ENCODE measurements around the gene HSPH1. TPM values are rescaled to one million over a fixed set of nuclear protein-coding genes. Genes with fewer than 3 reads are reported as not detected.

The HSPH1 gene
- total and polyA plus RNA-seq, 10 of the 15 experiments (the other 5 are each of a cell fraction or from before 2014, with no cell fraction given): 40.2 to 159 (median 92.6) TPM

DNA sequence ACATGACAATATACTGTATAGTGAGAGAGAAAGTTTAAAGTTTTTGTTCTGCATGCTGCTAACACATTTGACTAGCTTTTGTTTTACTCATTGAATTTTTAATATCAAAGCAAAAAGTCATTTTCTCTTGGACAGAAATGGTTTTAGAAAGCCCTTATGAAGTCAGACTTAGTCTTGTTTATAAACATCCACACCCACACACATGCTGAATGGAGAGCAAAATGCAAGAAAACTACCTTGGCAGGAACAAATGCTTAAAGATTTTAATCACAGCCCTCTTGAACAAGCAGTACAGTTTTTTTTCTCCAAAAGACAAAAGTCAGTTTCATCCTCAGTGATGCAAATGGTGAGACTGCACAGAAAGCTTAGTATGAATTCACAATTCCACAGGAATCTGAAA, 25.0 kb downstream of the HSPH1 start:
- no peaks in the 10 kb centered on the region for H3K27me3 ChIP-seq (replicated peaks in 1 of 2; ENCODE audit: control insufficient read depth in 2 of 2, insufficient read depth in 2 of 2, low read length in 1 of 2)
- no peak for DNase-seq (ENCODE audit: low read depth, low spot score)
- no peak for FAIRE-seq
- no peak overlapping the region for H3K4me2 ChIP-seq (ENCODE audit: control insufficient read depth, insufficient read depth)
- no peak for ATAC-seq
- H3K27ac ChIP-seq (ENCODE audit: control insufficient read depth, insufficient read depth): no peak overlapping the region
- RAD21 ChIA-PET (ENCODE audit: unreplicated experiment): no interaction called here
- POLR2A ChIA-PET: no interaction called here
- no peaks in the 10 kb centered on the region for H3K79me2 ChIP-seq (ENCODE audit: control insufficient read depth, insufficient read depth, low read length)
- intact Hi-C loops (cut with micrococcal nuclease; ENCODE audit: unreplicated experiment) (loop anchor here (2.0 kb wide), 1 partner anchor 14 kb away; no protein-coding TSS in a partner anchor), in situ Hi-C loops (cut with MboI) (no loop called here)
- peaks cover 3 to 19% of the 10 kb centered on the region in 2 experiments for H3K36me3 ChIP-seq (ENCODE audit: control insufficient read depth in 2 of 2, insufficient read depth in 2 of 2, low read length in 1 of 2)
- CTCF ChIA-PET: interaction anchor here (0.7 to 1.4 kb wide), 3 partner anchors 14 to 92 kb away, joined by 3 read pairs; no protein-coding TSS in a partner anchor
- no peaks in the 10 kb centered on the region for H4K20me1 ChIP-seq (ENCODE audit: control insufficient read depth, insufficient read depth)
- TSS peak; percentile 70 for BruUV-seq (replicated peaks)
- no peaks in the 10 kb centered on the region for H3K4me1 ChIP-seq (ENCODE audit: control insufficient read depth, insufficient read depth, low read length)
- H3K4me3 ChIP-seq: no peak overlapping the region
- H2AFZ ChIP-seq (ENCODE audit: control insufficient read depth, low read depth, low read length): no peak overlapping the region
- SMC1A ChIA-PET (ENCODE audit: uncharacterized antibody, unreplicated experiment): interaction anchor here (1.4 to 2.5 kb wide), 3 partner anchors 13 to 64 kb away, joined by 3 to 8 read pairs (median 4); no protein-coding TSS in a partner anchor
- H3K9ac ChIP-seq (ENCODE audit: control insufficient read depth, insufficient read depth, low read length): no peak overlapping the region
- no peaks in the 10 kb centered on the region for H3K9me3 ChIP-seq (replicated peaks; ENCODE audit: control insufficient read depth, insufficient read depth, low read length)
- no peak for TF ChIP-seq ZNF274 (IDR thresholded peaks at IDR 0.05; ENCODE audit: insufficient read depth, insufficient read length)
- no peak for TF ChIP-seq NFIC (IDR thresholded peaks at IDR 0.05; ENCODE audit: low read depth, low read length)
- TF ChIP-seq RELB (IDR thresholded peaks at IDR 0.05; ENCODE audit: low read depth): no peak
- TF ChIP-seq EED (IDR thresholded peaks at IDR 0.05; ENCODE audit: low read depth): no peak
- no peak for TF ChIP-seq IKZF2 (IDR thresholded peaks at IDR 0.05)
- TF ChIP-seq FOXK2 (IDR thresholded peaks at IDR 0.05): no peak
- TF ChIP-seq MAX (IDR thresholded peaks at IDR 0.05; ENCODE audit: low read depth, low read length): no peak
- TF ChIP-seq E4F1 (IDR thresholded peaks at IDR 0.05; ENCODE audit: borderline replicate concordance, partially characterized antibody): no peak
- no peak for TF ChIP-seq ZNF384 (IDR thresholded peaks at IDR 0.05; ENCODE audit: borderline replicate concordance, low read depth, low read length)
- no peak for TF ChIP-seq ZNF207 (IDR thresholded peaks at IDR 0.05; ENCODE audit: borderline replicate concordance)
- TF ChIP-seq JUNB (IDR thresholded peaks at IDR 0.05): no peak
- no peak for TF ChIP-seq TCF7 (IDR thresholded peaks at IDR 0.05; ENCODE audit: borderline replicate concordance)
- TF ChIP-seq, protein P1, sequence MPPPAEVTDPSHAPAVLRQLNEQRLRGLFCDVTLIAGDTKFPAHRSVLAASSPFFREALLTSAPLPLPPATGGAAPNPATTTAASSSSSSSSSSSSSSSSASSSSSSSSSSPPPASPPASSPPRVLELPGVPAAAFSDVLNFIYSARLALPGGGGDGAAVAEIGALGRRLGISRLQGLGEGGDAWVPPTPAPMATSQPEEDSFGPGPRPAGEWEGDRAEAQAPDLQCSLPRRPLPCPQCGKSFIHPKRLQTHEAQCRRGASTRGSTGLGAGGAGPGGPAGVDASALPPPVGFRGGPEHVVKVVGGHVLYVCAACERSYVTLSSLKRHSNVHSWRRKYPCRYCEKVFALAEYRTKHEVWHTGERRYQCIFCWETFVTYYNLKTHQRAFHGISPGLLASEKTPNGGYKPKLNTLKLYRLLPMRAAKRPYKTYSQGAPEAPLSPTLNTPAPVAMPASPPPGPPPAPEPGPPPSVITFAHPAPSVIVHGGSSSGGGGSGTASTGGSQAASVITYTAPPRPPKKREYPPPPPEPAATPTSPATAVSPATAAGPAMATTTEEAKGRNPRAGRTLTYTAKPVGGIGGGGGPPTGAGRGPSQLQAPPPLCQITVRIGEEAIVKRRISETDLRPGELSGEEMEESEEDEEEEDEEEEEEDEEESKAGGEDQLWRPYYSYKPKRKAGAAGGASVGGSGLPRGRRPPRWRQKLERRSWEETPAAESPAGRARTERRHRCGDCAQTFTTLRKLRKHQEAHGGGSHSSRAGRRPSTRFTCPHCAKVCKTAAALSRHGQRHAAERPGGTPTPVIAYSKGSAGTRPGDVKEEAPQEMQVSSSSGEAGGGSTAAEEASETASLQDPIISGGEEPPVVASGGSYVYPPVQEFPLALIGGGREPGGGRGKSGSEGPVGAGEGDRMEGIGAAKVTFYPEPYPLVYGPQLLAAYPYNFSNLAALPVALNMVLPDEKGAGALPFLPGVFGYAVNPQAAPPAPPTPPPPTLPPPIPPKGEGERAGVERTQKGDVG (CRISPR knock-in tag; IDR thresholded peaks at IDR 0.05): no peak
- TF ChIP-seq ATF7 (IDR thresholded peaks at IDR 0.05; ENCODE audit: low read depth): no peak
- no peak for TF ChIP-seq MYB (IDR thresholded peaks at IDR 0.05; ENCODE audit: borderline replicate concordance, low read depth, low read length)
- TF ChIP-seq, protein P2, sequence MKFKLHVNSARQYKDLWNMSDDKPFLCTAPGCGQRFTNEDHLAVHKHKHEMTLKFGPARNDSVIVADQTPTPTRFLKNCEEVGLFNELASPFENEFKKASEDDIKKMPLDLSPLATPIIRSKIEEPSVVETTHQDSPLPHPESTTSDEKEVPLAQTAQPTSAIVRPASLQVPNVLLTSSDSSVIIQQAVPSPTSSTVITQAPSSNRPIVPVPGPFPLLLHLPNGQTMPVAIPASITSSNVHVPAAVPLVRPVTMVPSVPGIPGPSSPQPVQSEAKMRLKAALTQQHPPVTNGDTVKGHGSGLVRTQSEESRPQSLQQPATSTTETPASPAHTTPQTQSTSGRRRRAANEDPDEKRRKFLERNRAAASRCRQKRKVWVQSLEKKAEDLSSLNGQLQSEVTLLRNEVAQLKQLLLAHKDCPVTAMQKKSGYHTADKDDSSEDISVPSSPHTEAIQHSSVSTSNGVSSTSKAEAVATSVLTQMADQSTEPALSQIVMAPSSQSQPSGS (IDR thresholded peaks at IDR 0.05; ENCODE audit: low read length): no peak
